ENCODE results near the gene PSPN. TPM values are rescaled to one million over a fixed set of nuclear protein-coding genes. Genes with fewer than 3 reads are reported as not detected.

The PSPN gene
- total RNA-seq, 2 experiments from 2014 or later = 0.81 to 0.85 TPM

DNA sequence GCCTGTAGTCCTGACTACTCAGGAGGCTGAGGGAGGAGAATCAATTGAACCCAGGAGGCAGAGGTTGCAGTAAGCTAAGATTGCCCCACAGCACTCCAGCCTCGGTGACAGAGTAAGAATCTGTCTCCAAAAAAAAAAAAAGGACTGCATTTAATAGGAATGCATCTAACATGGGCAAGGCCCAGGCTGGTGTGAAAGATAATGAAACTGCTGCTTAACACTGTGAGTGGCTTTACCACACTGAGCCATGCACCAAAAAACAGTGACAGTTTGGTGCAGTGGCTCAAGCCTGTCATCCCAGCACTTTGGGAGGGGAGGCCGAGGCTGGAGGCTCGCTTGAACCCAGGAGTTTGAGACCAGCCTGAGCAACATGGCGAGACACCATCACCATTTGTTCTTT lies 8.6 kb upstream of the PSPN start:
- Histone ChIP-seq H3K27ac (ENCODE audit: low read depth in 1 of 2, low read length in 2 of 2) (no peak overlapping the region), H3K9me3 (ENCODE audit: control insufficient read depth in 1 of 2, insufficient read depth in 1 of 2, low read length in 2 of 2) (peaks cover 0 to 16% of the 10 kb centered on the region in 2 experiments), H3K4me3 (ENCODE audit: low read length) (no peak overlapping the region), H3K4me1 (ENCODE audit: insufficient read depth, low read length) (no peaks in the 10 kb centered on the region), H3K36me3 (ENCODE audit: insufficient read depth, low read length) (peaks cover 78% of the 10 kb centered on the region), H3K27me3 (ENCODE audit: control insufficient read depth in 1 of 2, insufficient read depth in 2 of 2, low read length in 2 of 2) (no peaks in the 10 kb centered on the region)
- no peaks in the 10 kb centered on the region for H3K9me3 Mint-ChIP-seq
- ChIA-PET POLR2A (interaction anchor here (0.6 kb wide), 1 partner anchor 39 kb away, joined by 5 read pairs; no protein-coding TSS in a partner anchor), CTCF (no interaction called here)
- peaks cover 85% of the 10 kb centered on the region for H3K36me3 Mint-ChIP-seq (ENCODE audit: low read depth)
- no peak for ATAC-seq (ENCODE audit: poor library complexity)
- H3K4me3 Mint-ChIP-seq = no peak overlapping the region
- intact Hi-C loops (cut with DNase I, micrococcal nuclease) = no loop called here
- TF ChIP-seq, protein P1, sequence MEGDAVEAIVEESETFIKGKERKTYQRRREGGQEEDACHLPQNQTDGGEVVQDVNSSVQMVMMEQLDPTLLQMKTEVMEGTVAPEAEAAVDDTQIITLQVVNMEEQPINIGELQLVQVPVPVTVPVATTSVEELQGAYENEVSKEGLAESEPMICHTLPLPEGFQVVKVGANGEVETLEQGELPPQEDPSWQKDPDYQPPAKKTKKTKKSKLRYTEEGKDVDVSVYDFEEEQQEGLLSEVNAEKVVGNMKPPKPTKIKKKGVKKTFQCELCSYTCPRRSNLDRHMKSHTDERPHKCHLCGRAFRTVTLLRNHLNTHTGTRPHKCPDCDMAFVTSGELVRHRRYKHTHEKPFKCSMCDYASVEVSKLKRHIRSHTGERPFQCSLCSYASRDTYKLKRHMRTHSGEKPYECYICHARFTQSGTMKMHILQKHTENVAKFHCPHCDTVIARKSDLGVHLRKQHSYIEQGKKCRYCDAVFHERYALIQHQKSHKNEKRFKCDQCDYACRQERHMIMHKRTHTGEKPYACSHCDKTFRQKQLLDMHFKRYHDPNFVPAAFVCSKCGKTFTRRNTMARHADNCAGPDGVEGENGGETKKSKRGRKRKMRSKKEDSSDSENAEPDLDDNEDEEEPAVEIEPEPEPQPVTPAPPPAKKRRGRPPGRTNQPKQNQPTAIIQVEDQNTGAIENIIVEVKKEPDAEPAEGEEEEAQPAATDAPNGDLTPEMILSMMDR (IDR thresholded peaks at IDR 0.05) = no peak
- no peak for DNase-seq
- no peak overlapping the region for H3K27ac Mint-ChIP-seq
- H3K27me3 Mint-ChIP-seq = no peaks in the 10 kb centered on the region
- H3K4me1 Mint-ChIP-seq (ENCODE audit: low read depth) = no peaks in the 10 kb centered on the region

DNA sequence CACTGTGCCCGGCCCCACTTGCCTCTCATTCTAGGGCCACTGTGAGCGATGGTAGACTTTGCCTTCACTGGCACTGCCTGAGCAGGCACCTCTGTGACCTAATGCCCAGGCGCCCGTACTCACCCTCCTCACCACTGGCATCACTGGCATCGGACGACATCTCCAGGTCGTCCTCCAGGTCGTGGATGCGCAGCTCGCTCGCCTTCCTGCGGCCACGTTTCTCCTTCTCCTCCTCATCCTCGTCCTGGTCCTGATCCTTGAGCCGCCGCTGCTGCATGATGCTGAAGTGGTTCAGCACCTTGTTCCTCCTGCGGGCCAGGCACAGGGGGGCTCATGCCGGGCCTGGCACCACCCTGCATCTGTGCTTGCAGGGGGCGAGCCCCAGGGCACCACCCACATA lies 7.5 kb upstream of the PSPN start:
- intact Hi-C loops (cut with DNase I, micrococcal nuclease) = no loop called here
- ChIA-PET POLR2A (interaction anchor here (0.6 kb wide), 1 partner anchor 18 kb away, joined by 5 read pairs; no protein-coding TSS in a partner anchor), CTCF (no interaction called here)
- no peaks in the 10 kb centered on the region for H3K9me3 Mint-ChIP-seq
- no peak overlapping the region for H3K27ac Mint-ChIP-seq
- TF ChIP-seq, protein P1 (IDR thresholded peaks at IDR 0.05) = no peak
- DNase-seq (no peak), ATAC-seq (ENCODE audit: poor library complexity) (no peak)
- Histone ChIP-seq H3K27ac (ENCODE audit: low read depth in 1 of 2, low read length in 2 of 2) (no peak overlapping the region), H3K9me3 (ENCODE audit: control insufficient read depth in 1 of 2, insufficient read depth in 1 of 2, low read length in 2 of 2) (peaks cover 0 to 16% of the 10 kb centered on the region in 2 experiments), H3K27me3 (ENCODE audit: control insufficient read depth in 1 of 2, insufficient read depth in 2 of 2, low read length in 2 of 2) (no peaks in the 10 kb centered on the region), H3K4me3 (ENCODE audit: low read length) (no peak overlapping the region), H3K4me1 (ENCODE audit: insufficient read depth, low read length) (no peaks in the 10 kb centered on the region), H3K36me3 (ENCODE audit: insufficient read depth, low read length) (peaks cover 74% of the 10 kb centered on the region)
- no peaks in the 10 kb centered on the region for H3K27me3 Mint-ChIP-seq
- H3K4me3 Mint-ChIP-seq = no peak overlapping the region
- peaks cover 86% of the 10 kb centered on the region for H3K36me3 Mint-ChIP-seq (ENCODE audit: low read depth)
- H3K4me1 Mint-ChIP-seq (ENCODE audit: low read depth) = no peaks in the 10 kb centered on the region

DNA sequence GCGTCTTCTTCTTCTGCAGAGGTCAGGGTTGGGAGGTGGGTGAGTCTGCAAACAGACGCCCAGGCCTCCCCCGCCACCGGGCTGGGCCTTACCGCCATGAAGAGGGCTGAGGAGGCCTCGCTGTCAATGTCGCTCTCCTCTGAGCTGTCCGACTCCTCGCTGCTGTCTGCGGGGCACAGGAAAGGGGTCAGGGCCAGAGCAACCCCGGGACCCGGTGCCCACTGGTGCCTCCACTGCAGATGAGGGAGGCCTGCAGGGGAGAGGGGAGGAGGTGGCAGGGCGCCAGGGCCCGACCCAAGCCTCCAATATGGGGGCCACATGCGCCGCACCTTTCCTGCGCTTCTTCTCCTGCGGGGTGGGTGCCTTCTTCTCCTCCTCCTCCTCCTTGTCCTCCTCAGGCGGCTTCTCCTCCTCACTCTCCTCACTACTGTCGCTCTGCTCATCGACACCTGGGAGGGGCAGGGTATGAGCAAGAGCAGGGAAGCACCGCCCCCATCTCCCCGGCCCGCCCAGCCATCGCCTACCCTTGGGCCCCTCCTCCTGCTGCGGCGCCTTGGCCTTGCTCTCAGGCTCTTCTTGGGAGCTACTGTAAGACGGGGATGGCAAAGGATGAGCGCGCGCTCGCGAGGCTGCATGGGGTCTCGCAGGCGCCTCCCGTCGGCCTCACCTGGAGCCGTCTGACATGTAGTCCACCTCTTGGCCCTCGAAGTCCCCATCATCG lies 5.5 kb upstream of the PSPN start:
- Mint-ChIP-seq H3K27me3 (no peaks in the 10 kb centered on the region), H3K4me3 (no peak overlapping the region), H3K27ac (no peak overlapping the region), H3K4me1 (ENCODE audit: low read depth) (no peaks in the 10 kb centered on the region), H3K36me3 (ENCODE audit: low read depth) (peaks cover 78% of the 10 kb centered on the region), H3K9me3 (no peaks in the 10 kb centered on the region)
- TF ChIP-seq, protein P1 (IDR thresholded peaks at IDR 0.05) = no peak
- Histone ChIP-seq H3K27ac (ENCODE audit: low read depth in 1 of 2, low read length in 2 of 2) (no peak overlapping the region), H3K36me3 (ENCODE audit: insufficient read depth, low read length) (peaks cover 57% of the 10 kb centered on the region), H3K4me3 (ENCODE audit: low read length) (no peak overlapping the region), H3K27me3 (ENCODE audit: control insufficient read depth in 1 of 2, insufficient read depth in 2 of 2, low read length in 2 of 2) (no peaks in the 10 kb centered on the region), H3K4me1 (ENCODE audit: insufficient read depth, low read length) (no peaks in the 10 kb centered on the region), H3K9me3 (ENCODE audit: control insufficient read depth in 1 of 2, insufficient read depth in 1 of 2, low read length in 2 of 2) (peaks cover 0 to 16% of the 10 kb centered on the region in 2 experiments)
- CTCF ChIA-PET = no interaction called here
- ATAC-seq (ENCODE audit: poor library complexity) (no peak), DNase-seq (no peak)
- intact Hi-C loops (cut with DNase I, micrococcal nuclease) = no loop called here
- POLR2A ChIA-PET = no interaction called here

Data from CD4-positive, alpha-beta T cell (primary cell).